Choroid plexus epithelial cell (primary cell): ENCODE data around the gene DNAH2.

ENCODE experiments used
- DNase-seq: peaks from one replicate; pipeline ENCODE4 v3.0.0-alpha.2; 2010; ENCODE audit warnings: low read depth
- H3K4me3 ChIP-seq: 2 replicates; pipeline ENCODE4 v1.5.1; 2011; ENCODE audit warnings: low read depth, mild to moderate bottlenecking, control low read depth, low read length, moderate library complexity
- CTCF ChIP-seq: conservative IDR thresholded peaks from 2 replicates; pipeline ENCODE4 v1.5.1; 2011; ENCODE audit warnings: low read depth, mild to moderate bottlenecking, control low read depth, inconsistent platforms, low read length, moderate library complexity

DNAH2 gene

GRCh38 chr17:7714721-7715594 lies 2.6 kb upstream of the DNAH2 start:
- no peak for TF ChIP-seq CTCF
- no peak for DNase-seq
- no peak overlapping the region for H3K4me3 ChIP-seq

GRCh38 chr17:7715936-7716886 lies 1.3 kb upstream of the DNAH2 start:
- DNase-seq = no peak
- TF ChIP-seq CTCF = no peak
- peak overlapping the region; percentile 71 for H3K4me3 ChIP-seq

- TF ChIP-seq CTCF = no peak
- H3K4me3 ChIP-seq = peak overlapping the region; percentile 71
- DNase-seq = peak; percentile 51
These were observed 309 bp downstream of the DNAH2 start for GRCh38 chr17:7717756-7718350.

GRCh38 chr17:7719661-7720060 lies 2.1 kb downstream of the DNAH2 start:
- no peak for TF ChIP-seq CTCF
- H3K4me3 ChIP-seq = no peak overlapping the region
- no peak for DNase-seq

- no peak overlapping the region for H3K4me3 ChIP-seq
- TF ChIP-seq CTCF = no peak
- no peak for DNase-seq
These were observed 2.6 kb downstream of the DNAH2 start for GRCh38 chr17:7720125-7720524.

- no peak for TF ChIP-seq CTCF
- H3K4me3 ChIP-seq = no peak overlapping the region
- DNase-seq = no peak
These were observed 4.1 kb downstream of the DNAH2 start for GRCh38 chr17:7721612-7722011.
